Lung microvascular endothelial cell (primary cell): Measurements from ENCODE around the gene ROR1. TPM values are rescaled to one million over a fixed set of nuclear protein-coding genes. Genes with fewer than 3 reads are reported as not detected.

Source experiments
- DNase-seq, 2 donors: peaks; one replicate each; pipeline versions ENCODE4 v3.0.0 to v3.0.0-alpha.2; 2010; ENCODE audit warnings: low read depth in 2 of 2
- total RNA-seq: library from RNA; depleted of rRNA; stranded (reverse); fragments of >200 nt; gene quantifications from 2 replicates; pipeline ENCODE4 v1.2.1, GENCODE V29; 2014

The ROR1 gene
- total RNA-seq, 1 donor from 2014 or later, result under 0.01 TPM

DNA sequence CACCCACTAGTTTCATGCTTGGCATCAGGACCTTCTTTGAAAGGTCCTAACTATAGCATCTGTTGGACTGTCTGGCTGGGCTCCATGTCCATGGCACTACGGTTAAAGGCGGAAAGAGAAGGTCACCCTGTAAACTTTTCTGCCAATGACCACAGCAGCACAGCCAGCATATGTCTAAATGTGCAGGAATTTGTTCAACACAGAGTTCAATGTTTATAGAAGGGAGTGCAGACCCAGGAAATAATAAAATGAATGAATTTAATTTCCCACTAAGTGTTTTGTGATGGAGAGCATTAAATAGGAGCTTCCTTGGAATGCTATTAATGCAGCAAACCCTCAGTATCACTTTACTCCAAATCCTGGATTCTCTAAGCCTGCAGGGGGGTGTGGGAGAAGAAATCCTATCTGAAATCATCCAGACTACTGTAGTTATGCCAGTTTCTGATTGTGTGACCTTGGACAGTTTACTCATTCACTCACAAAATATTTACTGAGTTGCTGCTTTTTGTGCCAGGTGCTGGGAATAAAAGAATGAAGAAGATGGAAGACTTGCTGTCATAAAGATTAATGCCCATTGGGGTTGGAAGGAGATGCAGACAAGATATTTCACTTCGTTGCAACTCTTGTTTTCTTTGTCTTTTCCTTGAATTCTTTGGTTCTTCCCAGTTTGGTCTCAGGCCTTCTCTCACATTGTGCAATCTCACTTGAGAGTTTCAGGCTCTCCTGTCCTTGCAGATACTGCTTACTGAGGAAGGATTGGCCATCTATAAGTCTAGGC lies 195.0 kb downstream of the ROR1 start:
- DNase-seq, result no peak

DNA sequence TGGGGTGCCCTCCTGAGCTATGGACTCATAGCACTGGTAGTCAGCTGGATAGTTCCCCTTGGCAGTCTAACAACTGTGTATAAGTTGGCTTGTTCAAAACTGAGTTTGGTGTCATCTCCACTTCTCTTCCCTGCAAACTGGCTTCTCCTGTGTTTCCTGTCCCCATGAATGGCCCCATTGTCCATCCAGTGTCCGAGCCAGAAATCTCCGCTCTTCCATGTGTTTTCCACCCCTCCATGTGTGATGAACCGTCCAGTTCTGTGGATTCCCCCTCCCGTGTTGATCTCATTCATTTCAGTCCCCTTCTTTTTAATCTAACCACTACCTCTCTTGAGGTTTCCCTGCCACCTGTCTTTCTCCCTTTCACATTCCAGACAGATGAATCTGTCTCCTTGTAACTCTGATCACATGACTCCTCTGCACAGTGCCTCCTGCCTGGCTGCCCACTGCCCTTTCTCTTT lies 195.7 kb downstream of the ROR1 start:
- DNase-seq, result no peak

DNA sequence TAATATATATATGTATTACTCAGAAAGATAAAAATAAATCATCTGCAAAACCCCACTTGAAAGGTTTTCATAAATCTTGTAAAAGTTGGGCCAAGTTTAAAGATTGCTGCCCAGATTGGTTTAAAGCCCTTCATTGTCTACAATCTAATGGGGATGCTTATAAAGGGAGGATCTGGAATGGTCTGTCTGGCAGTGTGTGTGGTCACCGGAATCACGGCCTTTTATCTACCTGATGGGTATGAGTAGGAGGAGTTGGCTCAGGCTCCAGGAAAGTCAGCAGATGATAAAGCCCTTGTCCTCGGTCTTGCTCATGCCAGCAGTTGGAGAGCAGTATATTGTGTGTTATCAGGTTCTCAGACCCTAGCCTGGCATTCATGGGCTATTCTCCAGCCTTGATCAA lies 197.7 kb downstream of the ROR1 start:
- DNase-seq, result no peak

DNA sequence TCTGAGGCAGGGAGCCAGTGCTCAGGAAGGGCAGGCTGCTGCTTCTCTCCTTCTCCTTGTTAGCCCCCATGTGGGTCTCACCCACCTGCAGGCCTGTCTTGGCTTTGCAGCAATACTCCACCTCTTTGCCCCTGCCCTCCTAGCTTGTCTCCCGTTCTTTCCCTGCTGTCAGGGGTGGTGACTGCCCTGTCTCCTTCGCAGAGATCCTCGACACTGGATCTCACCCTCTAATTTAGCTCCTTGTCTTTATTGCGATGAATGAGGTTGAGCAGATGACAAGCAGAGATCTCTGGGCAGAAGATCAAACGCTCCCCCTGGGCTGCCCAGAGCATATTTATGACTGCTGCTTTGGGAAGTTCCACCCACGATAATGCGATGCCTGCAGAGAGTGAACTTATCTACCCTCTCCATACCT lies 199.2 kb downstream of the ROR1 start:
- no peak for DNase-seq

DNA sequence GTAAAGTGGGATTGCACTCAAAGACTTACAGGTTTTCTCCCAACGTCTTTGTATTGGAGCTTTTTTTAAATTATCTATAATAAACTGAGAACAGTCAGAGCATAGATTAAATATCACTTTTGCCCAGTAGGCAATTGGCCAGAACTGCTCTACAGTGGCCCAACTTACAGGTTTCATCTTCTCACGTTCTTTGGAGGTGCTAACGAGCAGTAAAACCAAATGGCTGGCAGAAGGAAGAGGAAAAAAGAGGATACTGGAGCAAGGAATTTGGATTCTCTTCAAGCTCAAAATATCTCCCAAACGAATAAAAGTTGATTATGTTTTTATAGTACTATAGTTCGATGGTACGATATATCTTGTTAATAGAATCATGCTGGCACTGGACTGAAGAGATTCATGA lies 201.1 kb downstream of the ROR1 start:
- DNase-seq, result no peak

DNA sequence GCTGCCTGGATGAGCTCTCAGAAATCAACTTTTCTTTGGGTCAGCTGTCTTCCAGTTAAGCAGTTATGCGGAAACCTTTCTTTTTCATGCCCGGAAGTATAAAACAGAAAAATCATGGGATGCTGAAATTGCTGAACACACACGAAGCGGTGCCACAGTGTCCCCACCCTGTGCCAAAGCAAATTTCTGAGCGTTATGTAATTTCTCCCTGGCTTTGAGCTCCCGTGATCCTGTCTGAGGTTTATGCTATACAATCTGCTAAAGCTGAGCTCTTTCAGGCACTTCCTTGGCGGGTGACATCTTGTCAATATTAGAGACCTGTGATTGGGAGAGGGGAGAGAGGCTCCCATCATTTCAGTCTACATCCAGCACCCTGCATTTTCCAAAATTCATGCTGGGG lies 201.7 kb downstream of the ROR1 start:
- DNase-seq, result no peak

DNA sequence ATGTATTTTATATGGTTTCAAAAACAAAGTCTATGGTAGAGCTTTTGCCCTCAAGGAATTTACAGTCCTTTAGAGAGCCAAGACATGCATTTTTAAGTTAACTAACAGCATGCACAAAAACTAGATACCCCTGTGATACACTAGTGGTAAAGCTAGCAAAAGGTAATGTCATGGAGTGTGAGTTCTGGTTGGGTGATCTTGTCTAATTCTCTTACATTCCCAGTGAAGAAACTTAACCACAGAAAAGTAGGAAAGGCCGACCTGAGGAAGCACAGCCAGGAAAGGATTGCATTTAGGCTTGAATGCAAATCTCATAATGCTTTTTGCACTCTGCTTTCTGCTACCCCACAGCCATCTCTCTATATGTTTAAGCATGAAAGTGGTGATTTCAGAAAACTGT lies 202.2 kb downstream of the ROR1 start:
- DNase-seq, result no peak

DNA sequence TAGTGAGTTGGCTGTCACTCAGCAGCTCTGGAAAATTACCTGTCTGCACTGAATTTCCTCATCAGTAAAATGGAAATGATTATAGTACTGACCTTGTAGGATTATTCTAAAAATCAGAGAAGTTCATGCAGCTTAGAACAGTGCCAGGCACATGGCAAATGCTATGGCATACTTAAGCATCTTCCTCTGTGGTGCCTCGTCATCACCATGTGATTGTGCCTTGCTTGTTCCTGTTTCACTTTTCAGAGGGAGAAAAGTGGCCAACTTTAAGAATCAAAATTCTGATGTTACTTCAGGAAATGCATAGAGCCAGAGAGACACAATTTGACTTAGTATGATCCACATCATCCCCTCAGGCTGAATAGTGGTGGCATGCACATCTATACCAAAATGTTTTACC lies 203.6 kb downstream of the ROR1 start:
- no peak for DNase-seq

DNA sequence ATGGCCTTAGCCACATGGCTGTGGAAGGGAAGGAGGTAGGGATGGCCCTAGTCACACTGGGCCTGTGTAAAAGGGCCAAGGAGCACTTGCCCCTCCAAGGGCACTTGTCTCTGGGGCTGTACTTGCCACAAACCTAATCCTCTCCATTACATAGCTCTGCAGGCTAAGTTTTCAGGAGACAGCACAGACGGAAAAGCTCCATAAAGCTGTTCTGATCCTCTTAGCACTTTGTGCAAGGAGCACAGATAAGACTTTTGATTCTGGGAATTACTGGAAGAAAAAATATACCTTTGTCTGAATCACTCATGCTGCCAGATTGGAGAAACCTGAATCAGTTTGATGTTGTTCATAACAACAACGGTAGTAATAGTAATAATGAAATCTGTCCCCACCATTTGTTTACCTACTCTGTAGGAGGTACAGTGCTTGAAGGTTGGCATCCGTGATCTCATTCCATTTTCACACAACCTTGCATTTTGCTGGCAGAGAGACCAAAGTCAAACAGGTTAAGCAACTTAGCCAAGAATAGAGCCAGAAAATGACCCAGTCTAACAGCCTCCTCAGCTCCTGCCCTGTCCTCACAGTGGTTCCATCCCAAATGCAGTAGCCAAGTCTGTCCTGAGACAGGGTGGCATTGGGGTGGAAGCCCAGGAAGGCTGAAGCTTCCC lies 207.1 kb downstream of the ROR1 start:
- DNase-seq, result no peak

DNA sequence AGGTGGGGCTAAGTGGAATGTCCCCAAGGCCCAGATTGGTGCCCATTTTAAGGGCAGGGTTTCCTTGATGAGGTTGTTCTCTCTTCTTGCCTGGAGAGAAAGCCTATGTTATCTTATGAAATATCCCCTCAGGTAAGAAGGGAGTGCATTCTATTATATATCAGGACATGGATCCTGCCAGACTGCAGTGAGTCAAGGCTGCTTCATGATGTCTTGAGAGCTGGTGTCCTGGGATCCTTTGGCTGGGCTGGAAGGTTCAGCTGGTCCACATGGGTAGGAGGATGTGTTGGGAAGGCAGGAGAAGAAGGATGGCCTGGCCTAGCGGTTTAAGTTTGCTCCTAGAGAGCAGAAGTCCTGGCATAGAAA lies 207.6 kb downstream of the ROR1 start:
- no peak for DNase-seq

DNA sequence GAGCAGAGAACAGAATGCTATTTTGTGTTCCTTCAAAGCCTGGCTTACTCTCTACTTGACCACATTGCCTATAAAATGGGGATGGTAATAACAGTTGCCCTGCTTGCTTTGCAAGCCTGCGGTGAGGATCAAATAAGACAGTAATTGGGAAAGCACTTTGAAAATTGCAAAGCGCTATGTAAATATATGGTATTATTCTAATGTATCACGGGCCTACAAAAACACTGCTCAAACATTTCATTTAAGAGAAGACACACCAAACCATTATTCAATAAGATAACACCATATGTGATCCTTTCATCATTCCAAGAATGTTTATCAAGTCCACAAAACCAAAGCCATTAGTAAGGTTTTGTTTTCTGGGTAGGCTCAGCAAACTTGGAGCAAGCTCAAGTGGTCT lies 208.4 kb downstream of the ROR1 start:
- no peak for DNase-seq

DNA sequence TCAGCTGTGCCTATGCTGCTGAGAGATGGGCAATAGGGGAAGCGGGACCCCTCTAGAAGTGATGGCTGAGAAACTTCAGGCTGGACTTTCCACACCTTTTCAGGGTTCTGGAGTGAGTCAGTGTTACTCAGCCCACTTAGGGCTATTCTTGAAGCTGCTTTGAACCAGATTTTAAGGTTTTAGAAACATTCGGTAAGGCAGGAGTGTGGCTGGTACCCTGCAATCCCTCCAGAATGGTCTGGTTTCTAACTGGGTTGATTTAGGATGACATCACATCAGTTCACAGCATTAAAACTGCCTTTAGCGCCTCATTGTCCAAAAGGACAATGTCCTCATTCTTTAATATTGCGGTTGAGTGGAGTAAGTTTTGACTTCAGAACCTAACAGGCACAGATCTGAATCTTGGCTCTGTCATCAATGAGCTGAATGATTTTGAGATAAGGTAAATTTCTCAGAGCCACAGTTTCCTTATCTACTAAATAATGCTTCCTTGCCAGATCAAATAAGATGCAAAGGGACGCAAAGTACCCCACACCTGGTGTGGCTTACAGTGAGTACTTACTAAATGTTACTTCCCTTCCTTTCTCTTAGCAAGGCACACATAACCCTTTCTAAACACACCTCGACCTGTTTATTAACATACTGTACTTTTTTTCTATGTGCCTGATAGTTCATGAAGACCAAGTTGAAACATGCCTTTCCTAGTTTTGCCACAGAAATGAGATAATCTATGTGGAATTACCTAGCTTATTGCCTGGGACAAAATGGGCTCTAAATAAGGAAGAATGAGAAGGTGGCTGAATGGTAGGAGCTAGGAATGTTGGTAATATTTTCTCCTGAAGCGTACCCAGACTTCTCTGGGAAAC lies 209.8 kb downstream of the ROR1 start:
- DNase-seq, result no peak

DNA sequence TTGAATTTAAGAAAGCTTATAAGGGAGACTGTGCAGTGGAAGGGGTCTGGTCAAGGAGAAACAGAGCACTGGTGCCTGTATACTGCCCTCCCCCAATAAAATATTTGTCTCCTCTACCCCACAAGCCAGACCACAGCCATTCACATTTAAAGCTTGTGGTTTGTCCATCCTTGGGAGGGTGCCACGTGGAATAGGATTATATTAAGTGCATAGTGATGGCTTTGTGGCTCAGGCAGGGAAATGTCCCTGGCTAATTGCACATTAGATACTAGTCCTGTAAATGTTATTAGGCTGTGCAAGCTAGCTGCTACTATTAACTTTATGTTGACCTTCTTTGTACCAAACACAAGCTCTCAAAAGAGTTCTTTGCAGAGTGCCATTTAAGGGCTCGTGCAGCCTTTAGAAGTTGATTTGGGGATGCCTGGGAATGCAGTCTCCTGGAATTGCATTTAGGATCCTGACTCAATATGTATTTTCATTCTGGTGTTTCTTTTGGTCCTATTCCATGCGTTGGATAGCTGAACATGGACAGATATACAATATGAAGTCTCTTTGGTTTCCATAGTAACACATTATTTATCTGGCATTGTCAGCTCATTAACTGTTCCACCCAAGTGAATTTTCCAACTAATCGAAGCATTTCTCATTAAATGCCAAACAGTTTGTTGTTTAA lies 210.6 kb downstream of the ROR1 start:
- no peak for DNase-seq

DNA sequence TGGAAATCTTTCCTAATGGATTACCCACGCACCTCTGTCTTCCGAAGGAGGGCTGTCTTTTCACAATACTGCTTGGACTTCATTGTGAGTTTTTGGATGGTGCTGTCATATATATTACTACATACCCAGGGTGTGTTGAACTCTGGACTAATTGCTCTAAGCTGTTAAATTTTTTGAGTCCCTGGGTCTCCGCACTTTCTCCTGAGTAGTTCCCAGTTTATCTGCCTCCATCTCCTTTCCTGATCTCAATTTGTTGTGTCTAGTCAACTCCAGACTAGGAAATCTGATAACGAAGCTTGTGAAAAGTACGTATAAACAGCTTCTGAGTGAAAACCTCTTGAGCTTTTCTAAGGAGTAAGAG lies 211.1 kb downstream of the ROR1 start:
- no peak for DNase-seq

DNA sequence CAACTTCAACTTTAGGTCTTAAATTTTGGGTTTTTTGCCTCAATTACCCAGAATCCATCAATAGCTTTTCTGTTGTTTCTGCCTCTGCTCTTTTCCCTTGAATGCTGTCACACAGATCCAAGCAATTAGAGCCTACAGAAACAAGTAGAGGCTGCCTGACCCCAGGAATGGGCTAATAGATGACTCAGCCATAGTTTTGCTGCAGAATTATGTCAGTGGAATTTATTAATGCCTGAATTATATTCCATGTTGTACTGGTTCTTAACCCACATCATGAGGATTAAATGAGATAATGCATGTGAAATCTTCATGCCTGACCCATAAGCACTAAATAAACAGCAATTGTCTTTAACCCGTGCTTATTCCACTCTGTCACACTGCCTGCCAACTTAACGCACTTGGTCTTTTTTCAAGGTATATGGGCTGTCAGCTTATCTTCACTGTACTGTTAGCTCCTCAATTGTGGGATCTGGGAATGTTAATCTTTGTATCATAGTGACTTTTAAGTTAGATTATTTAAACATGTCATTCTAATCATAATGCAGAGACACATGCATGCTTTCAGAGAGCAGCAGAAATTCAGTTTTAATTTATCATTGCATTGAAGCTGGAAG lies 213.3 kb downstream of the ROR1 start:
- DNase-seq, result no peak

DNA sequence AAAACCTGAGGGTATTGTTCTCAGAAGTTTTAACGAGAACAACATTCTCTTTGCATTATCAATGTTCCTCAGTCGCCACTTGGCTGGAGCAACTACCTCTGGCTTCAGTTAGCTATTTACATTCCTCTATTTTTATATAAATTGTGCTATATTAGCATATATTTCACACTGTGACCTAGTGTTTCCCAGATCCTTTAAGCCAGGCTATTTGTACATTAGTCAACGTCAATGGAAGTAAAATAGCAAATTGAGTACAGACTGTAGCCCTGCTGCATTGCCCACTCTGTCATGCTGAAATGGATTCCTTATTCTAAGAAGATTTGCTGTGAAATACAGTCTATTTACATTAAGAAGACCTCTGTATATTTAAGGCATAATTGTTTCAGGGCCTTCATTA lies 213.8 kb downstream of the ROR1 start:
- no peak for DNase-seq

DNA sequence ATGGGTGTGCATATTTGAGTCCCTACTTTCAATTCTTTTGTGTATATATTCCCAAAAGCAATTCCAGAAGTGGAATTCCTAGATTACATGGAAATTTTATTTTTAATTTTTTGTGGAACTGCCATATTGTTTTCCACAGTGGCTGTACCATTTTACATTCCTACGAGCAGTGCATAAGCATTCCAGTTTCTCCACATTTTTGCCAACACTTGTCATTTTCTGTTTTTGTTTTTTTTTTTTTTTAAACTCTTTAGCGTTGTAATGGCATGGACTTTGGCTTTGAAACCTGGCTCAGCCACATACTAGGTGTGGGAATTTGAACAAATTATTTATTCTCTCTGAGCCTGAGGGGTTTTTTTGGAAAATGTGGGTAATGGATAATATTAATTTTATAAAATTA lies 215.1 kb downstream of the ROR1 start:
- DNase-seq, result no peak

DNA sequence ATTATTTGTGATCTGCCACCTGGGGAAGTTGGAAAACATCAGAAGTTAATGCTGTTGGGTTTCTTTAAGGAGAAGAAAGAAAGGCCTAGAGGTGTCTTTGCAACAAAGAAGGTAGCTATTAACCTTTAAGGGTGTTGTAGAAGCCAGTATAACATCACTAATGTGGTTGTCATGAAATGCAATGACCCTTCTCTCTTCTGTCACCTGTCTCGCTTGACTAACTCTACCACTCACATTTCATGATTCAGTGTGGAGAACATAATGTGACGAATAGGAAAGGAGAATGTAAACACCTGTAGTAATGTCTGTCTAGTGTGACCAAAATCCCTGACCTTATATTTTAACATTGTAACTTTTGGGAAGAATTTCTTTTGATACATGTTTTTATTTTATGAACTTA lies 217.9 kb downstream of the ROR1 start:
- no peak for DNase-seq

DNA sequence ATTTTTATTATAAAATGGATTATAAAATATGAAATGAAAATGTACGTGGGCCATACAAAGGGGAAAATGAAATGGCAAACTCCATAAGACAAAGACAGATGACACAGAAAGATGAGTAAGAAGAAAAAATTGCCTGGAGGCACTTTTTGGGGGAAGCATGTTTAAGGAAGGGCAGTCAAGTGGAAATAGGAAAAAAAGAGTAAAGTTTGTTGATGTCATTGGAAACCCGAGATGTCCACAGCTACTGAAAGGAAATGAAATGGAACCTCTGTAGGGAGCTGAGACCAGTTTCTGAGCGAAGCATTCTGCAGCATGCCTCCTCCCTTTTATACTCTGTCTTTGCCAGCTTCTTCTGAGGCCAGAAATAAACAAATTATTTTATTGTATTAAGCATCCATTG lies 226.2 kb downstream of the ROR1 start:
- no peak for DNase-seq

DNA sequence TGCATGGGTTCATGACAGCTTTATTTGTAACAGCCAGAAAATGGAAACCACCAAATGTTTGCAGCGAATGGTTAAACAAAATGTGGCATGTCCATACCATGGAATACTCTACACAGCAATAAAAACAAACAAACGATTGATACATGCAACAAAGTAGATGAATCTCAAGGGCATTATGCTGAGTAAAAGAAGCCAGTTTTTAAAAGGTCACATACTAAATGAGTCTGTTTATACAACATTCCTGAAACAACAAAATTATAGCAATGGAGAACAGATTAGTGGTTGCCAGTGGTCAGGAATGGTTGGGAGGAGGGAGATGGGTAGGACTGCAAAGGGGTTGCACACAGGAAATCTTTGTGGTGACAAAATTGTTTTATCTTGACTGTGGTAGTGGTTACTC lies 227.2 kb downstream of the ROR1 start:
- no peak for DNase-seq

DNA sequence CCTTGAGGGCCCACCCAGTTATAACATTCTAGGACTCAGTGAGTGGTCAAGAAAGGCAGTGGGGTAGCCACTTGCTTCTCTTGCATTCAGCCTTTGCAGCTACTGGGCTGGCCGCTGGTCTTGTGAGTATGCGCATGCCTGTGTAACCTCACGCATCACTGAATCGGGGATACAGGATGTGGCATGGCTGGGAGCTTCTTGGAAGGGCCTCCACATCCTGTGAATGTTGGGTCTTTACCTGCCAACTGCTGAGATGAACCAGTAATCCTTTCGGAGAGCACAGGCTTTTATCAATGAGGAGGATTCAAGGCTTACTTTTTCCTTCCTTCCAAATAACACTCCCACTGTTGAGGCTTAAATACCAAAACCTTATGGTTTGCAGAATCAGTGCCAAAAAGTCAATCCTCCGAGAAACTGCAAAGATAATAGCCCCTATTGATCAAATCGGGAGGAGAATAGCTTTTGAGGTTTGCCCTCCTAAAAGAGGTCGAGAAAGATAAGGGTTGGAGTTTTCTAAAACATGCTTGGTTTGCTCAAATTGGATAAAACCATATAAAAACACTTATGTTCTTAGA lies 230.7 kb downstream of the ROR1 start:
- DNase-seq, result no peak
